Osteoblast (primary cell): ENCODE data around the gene DEK. TPM values are rescaled to one million over a fixed set of nuclear protein-coding genes. Genes with fewer than 3 reads are reported as not detected.

Experiments
- DNase-seq: peaks from one replicate; pipeline ENCODE4 v3.0.0; 2011; ENCODE audit warnings: low spot score, mixed read lengths; ENCODE audit not compliant: insufficient read length; ENCODE audit errors: missing footprints
- H2AFZ ChIP-seq: 2 replicates; pipeline ENCODE4 v1.6.0; 2011; ENCODE audit warnings: mild to moderate bottlenecking, low read length
- H3K27ac ChIP-seq: 2 replicates; pipeline ENCODE4 v1.5.1; 2011; ENCODE audit warnings: mild to moderate bottlenecking, low read depth, low read length, moderate library complexity
- H3K27me3 ChIP-seq: 2 replicates; pipeline ENCODE4 v1.6.0; 2012; ENCODE audit warnings: mild to moderate bottlenecking, control low read depth, inconsistent platforms, low read length, moderate library complexity; ENCODE audit not compliant: insufficient read depth
- H3K36me3 ChIP-seq: 2 replicates; pipeline ENCODE4 v1.5.1; 2011; ENCODE audit warnings: mild to moderate bottlenecking, low read length, control low read depth, moderate library complexity; ENCODE audit not compliant: insufficient read depth
- H3K4me1 ChIP-seq: 2 replicates; pipeline ENCODE4 v1.5.1; 2011; ENCODE audit warnings: mild to moderate bottlenecking, low read length, control low read depth, moderate library complexity; ENCODE audit not compliant: insufficient read depth
- H3K4me2 ChIP-seq: 2 replicates; pipeline ENCODE4 v1.6.0; 2011; ENCODE audit warnings: mild to moderate bottlenecking, low read length; ENCODE audit not compliant: insufficient read depth
- H3K4me3 ChIP-seq: fragments of 200-600 bp; sonication (generic); 3 replicates; pipeline ENCODE4 v1.5.1; 2012; ENCODE audit warnings: mild to moderate bottlenecking, low read length, inconsistent platforms; ENCODE audit not compliant: insufficient read depth
- H3K79me2 ChIP-seq: 2 replicates; pipeline ENCODE4 v1.6.0; 2012; ENCODE audit warnings: mild to moderate bottlenecking, low read length, control low read depth, inconsistent platforms; ENCODE audit not compliant: insufficient read depth
- H3K9me3 ChIP-seq: 2 replicates; pipeline ENCODE4 v1.5.1; 2011; ENCODE audit warnings: low read depth, low read length, control low read depth
- H4K20me1 ChIP-seq: 2 replicates; pipeline ENCODE4 v1.6.0; 2012; ENCODE audit warnings: mild to moderate bottlenecking, low read length, control low read depth; ENCODE audit not compliant: insufficient read depth
- total RNA-seq: library from RNA; depleted of rRNA; stranded (reverse); fragments of >200 nt; gene quantifications from 2 replicates; pipeline ENCODE4 v1.2.3, GENCODE V29; 2012
- TF ChIP-seq, protein P1 (sequence below): IDR thresholded peaks from 2 replicates; pipeline ENCODE4 v1.5.1; 2011; ENCODE audit warnings: mild to moderate bottlenecking, low read depth, low read length, moderate library complexity; ENCODE audit errors: extremely low read depth

DEK gene
- total RNA-seq, 1 donor: 102 TPM

DNA sequence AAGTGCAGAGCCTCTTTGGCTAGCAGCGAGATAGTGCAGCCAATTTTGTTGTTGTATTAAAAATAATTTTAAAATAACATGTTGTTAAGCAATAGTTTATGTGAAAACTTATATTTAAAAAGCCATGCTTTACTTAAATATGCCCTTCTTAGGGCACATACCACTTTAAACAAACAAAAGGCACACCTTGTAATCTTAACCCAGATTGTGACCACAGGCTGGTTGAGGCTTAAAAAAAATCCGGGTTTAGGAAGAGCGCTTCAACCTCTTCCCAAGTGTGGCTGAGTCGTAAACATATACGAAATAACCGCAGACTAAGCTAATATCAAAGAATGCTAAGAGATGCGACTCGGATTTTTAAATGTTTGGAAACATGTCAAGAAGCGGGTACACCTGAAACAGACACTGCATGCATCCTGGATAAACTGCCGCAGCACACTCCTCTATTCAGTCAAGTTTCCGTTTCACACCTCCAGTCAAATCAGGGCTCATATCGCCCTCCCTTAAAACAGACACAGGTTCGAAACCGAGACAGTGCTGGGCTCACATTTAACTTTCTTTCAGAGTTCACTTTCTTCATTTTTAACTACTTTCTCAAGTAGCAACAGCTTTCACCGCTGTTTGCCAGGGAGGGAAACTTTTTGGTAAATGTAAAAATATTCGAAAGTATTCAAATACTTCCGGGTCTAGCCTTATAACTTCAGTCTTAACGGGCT, 1.5 kb downstream of the DEK start:
- Histone ChIP-seq H3K27me3 (no peaks in the 10 kb centered on the region), H4K20me1 (peaks cover 7% of the 10 kb centered on the region), H3K79me2 (peaks cover 60% of the 10 kb centered on the region), H3K27ac (peak overlapping the region; percentile 73), H2AFZ (peak overlapping the region; percentile 86), H3K36me3 (no peaks in the 10 kb centered on the region), H3K4me3 (peak overlapping the region; percentile 92), H3K4me1 (peaks cover 33% of the 10 kb centered on the region), H3K9me3 (no peaks in the 10 kb centered on the region), H3K4me2 (peak overlapping the region; percentile 92)
- no peak for DNase-seq
- TF ChIP-seq, protein P1, sequence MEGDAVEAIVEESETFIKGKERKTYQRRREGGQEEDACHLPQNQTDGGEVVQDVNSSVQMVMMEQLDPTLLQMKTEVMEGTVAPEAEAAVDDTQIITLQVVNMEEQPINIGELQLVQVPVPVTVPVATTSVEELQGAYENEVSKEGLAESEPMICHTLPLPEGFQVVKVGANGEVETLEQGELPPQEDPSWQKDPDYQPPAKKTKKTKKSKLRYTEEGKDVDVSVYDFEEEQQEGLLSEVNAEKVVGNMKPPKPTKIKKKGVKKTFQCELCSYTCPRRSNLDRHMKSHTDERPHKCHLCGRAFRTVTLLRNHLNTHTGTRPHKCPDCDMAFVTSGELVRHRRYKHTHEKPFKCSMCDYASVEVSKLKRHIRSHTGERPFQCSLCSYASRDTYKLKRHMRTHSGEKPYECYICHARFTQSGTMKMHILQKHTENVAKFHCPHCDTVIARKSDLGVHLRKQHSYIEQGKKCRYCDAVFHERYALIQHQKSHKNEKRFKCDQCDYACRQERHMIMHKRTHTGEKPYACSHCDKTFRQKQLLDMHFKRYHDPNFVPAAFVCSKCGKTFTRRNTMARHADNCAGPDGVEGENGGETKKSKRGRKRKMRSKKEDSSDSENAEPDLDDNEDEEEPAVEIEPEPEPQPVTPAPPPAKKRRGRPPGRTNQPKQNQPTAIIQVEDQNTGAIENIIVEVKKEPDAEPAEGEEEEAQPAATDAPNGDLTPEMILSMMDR: no peak

DNA sequence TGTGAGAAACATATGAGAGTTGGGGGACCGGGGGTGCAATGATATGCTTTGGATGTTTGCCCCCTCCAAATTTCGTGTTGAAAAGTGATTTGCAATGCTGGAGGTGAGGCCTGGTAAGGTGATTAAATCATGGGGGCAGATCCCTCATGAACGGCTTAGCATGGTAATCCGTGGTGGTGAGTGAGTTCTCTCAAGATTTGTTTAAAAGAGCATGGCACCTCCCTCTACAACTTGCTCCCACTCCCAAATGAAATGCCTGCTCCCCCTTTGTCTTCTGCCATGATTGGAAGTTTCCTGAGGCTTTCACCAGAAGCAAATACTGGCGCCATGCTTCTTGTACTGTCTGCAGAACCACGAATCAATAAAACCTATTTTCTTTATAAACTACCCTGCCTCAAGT, 2.5 kb downstream of the DEK start:
- no peak for DNase-seq
- no peak overlapping the region for H3K4me3 ChIP-seq
- H3K9me3 ChIP-seq: no peaks in the 10 kb centered on the region
- peaks cover 9% of the 10 kb centered on the region for H3K36me3 ChIP-seq
- peaks cover 7% of the 10 kb centered on the region for H4K20me1 ChIP-seq
- H3K79me2 ChIP-seq: peaks cover 70% of the 10 kb centered on the region
- peak overlapping the region; percentile 32 for H3K27ac ChIP-seq
- no peak overlapping the region for H2AFZ ChIP-seq
- H3K4me1 ChIP-seq: peaks cover 33% of the 10 kb centered on the region
- TF ChIP-seq, protein P1: no peak
- no peaks in the 10 kb centered on the region for H3K27me3 ChIP-seq
- H3K4me2 ChIP-seq: peak overlapping the region; percentile 92

DNA sequence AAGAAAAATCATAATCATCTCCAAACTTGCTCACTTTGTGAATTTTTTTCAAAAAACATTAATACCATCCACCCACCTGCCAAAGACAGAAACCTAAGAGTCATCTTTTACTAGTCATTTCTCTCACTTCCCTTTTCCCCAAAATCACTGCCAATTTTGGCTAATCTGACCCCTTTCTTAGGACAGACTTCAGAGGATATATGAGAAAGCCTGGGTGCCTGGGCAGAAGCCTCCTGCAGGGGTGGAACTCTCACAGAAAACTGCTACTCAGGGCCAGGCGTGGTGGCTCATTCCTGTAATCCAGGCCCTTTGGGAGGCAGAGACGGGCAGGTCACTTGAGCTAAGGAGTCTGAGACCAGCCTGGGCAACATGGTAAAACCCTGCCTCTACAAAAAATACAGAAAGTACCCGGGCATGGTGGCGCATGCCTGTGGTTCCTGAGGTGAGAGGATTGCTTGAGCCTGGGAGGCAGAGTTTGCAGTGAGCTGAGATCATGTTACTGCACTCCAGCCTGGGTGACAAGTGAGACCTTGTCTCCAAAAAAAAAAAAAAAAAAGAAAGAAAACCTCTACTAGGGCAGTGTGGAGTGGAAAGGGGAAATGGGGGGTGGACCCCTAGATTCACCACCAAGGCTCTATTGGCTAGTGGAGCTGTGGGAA, 3.8 kb downstream of the DEK start:
- H3K4me3 ChIP-seq: no peak overlapping the region
- H3K4me1 ChIP-seq: peaks cover 33% of the 10 kb centered on the region
- H3K9me3 ChIP-seq: no peaks in the 10 kb centered on the region
- peak overlapping the region; percentile 92 for H3K4me2 ChIP-seq
- peak overlapping the region; percentile 32 for H3K27ac ChIP-seq
- H2AFZ ChIP-seq: no peak overlapping the region
- H3K36me3 ChIP-seq: peaks cover 22% of the 10 kb centered on the region
- peaks cover 82% of the 10 kb centered on the region for H3K79me2 ChIP-seq
- TF ChIP-seq, protein P1: no peak
- peaks cover 7% of the 10 kb centered on the region for H4K20me1 ChIP-seq
- H3K27me3 ChIP-seq: no peaks in the 10 kb centered on the region
- DNase-seq: peak; percentile 80
